SU-DHL-6 (cell line): ENCODE data around the gene ORC3.
"Not testable (repeated sequence)": the region's sequence is repeated elsewhere in the genome, so short reads cannot be mapped to it uniquely, and the experiment has no call there.

ENCODE experiments used
- H2AFZ ChIP-seq: fragments of 200-600 bp; sonication (generic); 2 replicates; pipeline ENCODE4 v1.6.1; 2014; ENCODE audit warnings: low read depth, mild to moderate bottlenecking, moderate library complexity, mixed read lengths, antibody characterized with exemption, low read length; ENCODE audit not compliant: severe bottlenecking
- H3F3A ChIP-seq: fragments of 200-600 bp; shearing (Covaris generic); 2 replicates; pipeline ENCODE4 v1.6.0; 2016; ENCODE audit warnings: antibody characterized with exemption, mild to moderate bottlenecking; ENCODE audit not compliant: insufficient read depth
- H3K27ac ChIP-seq: fragments of 200-600 bp; sonication (generic); 2 replicates; pipeline ENCODE4 v1.5.1; 2016; ENCODE audit warnings: low read depth, mild to moderate bottlenecking, low read length, moderate library complexity, mixed read lengths
- H3K27me3 ChIP-seq: fragments of 200-600 bp; sonication (generic), shearing (Covaris generic); 2 replicates; pipeline ENCODE4 v1.6.0; 2014; ENCODE audit warnings: mild to moderate bottlenecking, low read length
- H3K36me3 ChIP-seq: fragments of 200-600 bp; sonication (generic); 2 replicates; pipeline ENCODE4 v1.6.1; 2014; ENCODE audit warnings: mild to moderate bottlenecking, low read length, mixed read lengths
- H3K4me2 ChIP-seq: fragments of 300-600, 200-600 bp; shearing (Covaris generic), sonication (generic); 2 replicates; pipeline ENCODE4 v1.6.0; 2014; ENCODE audit warnings: low read length, low read depth, mild to moderate bottlenecking; ENCODE audit not compliant: poor library complexity, severe bottlenecking
- H3K4me3 ChIP-seq: fragments of 200-600 bp; sonication (generic); 2 replicates; pipeline ENCODE4 v1.5.1; 2014; ENCODE audit warnings: antibody characterized with exemption, low read length, mild to moderate bottlenecking, mixed read lengths; ENCODE audit not compliant: insufficient read depth, poor library complexity, severe bottlenecking
- H3K79me2 ChIP-seq: fragments of 200-600 bp; sonication (generic); 2 replicates; pipeline ENCODE4 v1.6.1; 2014; ENCODE audit warnings: mild to moderate bottlenecking, low read length, moderate library complexity; ENCODE audit not compliant: insufficient read depth
- H3K9ac ChIP-seq: fragments of 200-600 bp; sonication (generic); 2 replicates; pipeline ENCODE4 v1.7.0; 2014; ENCODE audit warnings: mild to moderate bottlenecking, low read length
- H3K9me2 ChIP-seq: fragments of 200-600 bp; sonication (generic); replicated peaks from 2 replicates; pipeline ENCODE4 v1.6.1; 2014; ENCODE audit warnings: low read length; ENCODE audit not compliant: insufficient read depth
- H3K9me3 ChIP-seq: fragments of 200-600 bp; sonication (generic); 2 replicates; pipeline ENCODE4 v1.6.1; 2014; ENCODE audit warnings: low read length, mixed read lengths; ENCODE audit not compliant: insufficient read depth
- H4K20me1 ChIP-seq: fragments of 200-600 bp; sonication (generic); 2 replicates; pipeline ENCODE4 v1.6.1; 2014; ENCODE audit warnings: low read depth, mild to moderate bottlenecking, antibody characterized with exemption, low read length, moderate library complexity, mixed read lengths
- EZH2phosphoT487 ChIP-seq: fragments of 200-600 bp; sonication (generic), shearing (Covaris generic); conservative IDR thresholded peaks from 2 replicates; pipeline ENCODE4 v1.6.1; 2018; ENCODE audit warnings: mild to moderate bottlenecking, antibody characterized with exemption, low read length, moderate library complexity, mixed read lengths
- TF ChIP-seq, protein P1 (sequence below): fragments of 200-600 bp; sonication (generic); IDR thresholded peaks from one replicate; pipeline ENCODE4 v1.5.1; 2017; ENCODE audit warnings: antibody characterized with exemption, mild to moderate bottlenecking, low read length, moderate library complexity; ENCODE audit not compliant: insufficient read depth, poor library complexity, severe bottlenecking

Gene ORC3

GRCh38 chr6:87701344-87701675, 111.4 kb downstream of the ORC3 start:
- Histone ChIP-seq H3K4me2 (peak overlapping the region; percentile 97), H3K79me2 (peaks cover 57% of the 10 kb centered on the region), H4K20me1 (peaks cover 35% of the 10 kb centered on the region), H3F3A (peaks cover 12% of the 10 kb centered on the region), H3K27me3 (no peaks in the 10 kb centered on the region), H2AFZ (no peak overlapping the region), H3K9me2 (no peaks in the 10 kb centered on the region), H3K27ac (peak overlapping the region; percentile 92), H3K9me3 (no peaks in the 10 kb centered on the region), H3K36me3 (peaks cover 24% of the 10 kb centered on the region), H3K4me3 (peak overlapping the region; percentile 89), H3K9ac (peak overlapping the region; percentile 92)
- TF ChIP-seq, protein P1, sequence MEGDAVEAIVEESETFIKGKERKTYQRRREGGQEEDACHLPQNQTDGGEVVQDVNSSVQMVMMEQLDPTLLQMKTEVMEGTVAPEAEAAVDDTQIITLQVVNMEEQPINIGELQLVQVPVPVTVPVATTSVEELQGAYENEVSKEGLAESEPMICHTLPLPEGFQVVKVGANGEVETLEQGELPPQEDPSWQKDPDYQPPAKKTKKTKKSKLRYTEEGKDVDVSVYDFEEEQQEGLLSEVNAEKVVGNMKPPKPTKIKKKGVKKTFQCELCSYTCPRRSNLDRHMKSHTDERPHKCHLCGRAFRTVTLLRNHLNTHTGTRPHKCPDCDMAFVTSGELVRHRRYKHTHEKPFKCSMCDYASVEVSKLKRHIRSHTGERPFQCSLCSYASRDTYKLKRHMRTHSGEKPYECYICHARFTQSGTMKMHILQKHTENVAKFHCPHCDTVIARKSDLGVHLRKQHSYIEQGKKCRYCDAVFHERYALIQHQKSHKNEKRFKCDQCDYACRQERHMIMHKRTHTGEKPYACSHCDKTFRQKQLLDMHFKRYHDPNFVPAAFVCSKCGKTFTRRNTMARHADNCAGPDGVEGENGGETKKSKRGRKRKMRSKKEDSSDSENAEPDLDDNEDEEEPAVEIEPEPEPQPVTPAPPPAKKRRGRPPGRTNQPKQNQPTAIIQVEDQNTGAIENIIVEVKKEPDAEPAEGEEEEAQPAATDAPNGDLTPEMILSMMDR, result no peak
- no peak for TF ChIP-seq EZH2phosphoT487

DNA sequence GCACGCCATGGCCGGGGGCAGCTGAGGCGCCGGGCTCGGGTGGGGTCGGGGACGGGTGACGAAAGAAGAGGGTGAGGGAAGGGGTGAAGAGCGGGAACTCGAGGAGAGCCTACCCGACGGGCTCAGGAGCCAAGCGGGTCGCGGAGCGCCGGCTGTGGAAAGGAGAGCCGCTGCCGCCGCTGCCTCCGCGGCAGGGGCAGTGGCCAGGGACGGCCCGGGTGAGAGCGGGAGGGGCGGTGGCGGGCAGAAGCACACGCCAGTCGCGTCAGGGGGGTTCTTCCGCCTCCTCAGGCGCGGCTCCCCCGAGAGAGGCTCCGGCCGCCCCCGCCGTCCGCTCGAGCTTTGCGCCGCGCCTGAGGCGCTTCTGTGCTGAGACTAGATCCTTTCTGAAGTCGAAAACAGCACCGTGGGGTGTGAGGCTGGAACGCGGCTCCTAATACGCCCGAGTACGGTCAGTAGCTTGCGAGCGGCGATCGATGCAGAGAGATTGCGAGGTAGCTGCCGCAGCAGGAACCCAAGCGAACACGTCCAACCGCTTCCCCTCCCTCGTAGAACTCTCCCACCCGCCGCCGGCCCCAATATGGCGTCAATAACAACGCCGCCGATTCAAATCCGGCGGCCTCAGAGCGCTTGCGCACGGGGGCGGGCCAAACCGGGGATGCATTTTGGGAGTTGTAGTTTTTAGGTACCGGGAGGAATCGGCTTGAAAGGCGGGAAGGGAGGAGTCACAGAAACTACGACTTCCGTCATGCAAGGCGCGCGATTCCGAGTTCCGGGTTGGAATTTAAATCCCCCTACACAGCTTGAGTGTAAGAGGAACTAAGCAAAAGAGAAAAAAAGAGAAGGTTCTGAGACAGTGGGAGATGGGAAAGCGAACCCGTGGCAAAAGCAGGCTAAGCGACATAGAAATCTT, 112.0 kb downstream of the ORC3 start, which contains the start of gene AKIRIN2:
AKIRIN2 (minus strand) TSS at position 558 of the 913 bp plus-strand sequence; CDS start at position 9, 549 bp downstream.
- H3K36me3 ChIP-seq, result peaks cover 24% of the 10 kb centered on the region
- peak within 1 kb of the TSS; percentile 89 for H3K4me3 ChIP-seq
- peak within 1 kb of the TSS; percentile 37 for H2AFZ ChIP-seq
- peaks cover 12% of the 10 kb centered on the region for H3F3A ChIP-seq
- peak within 1 kb of the TSS; percentile 97 for H3K4me2 ChIP-seq
- peak within 1 kb of the TSS; percentile 92 for H3K27ac ChIP-seq
- peaks cover 34% of the 10 kb centered on the region for H4K20me1 ChIP-seq
- H3K9me3 ChIP-seq, result no peaks in the 10 kb centered on the region
- H3K9me2 ChIP-seq, result no peaks in the 10 kb centered on the region
- TF ChIP-seq EZH2phosphoT487, result no peak
- TF ChIP-seq, protein P1, result no peak
- no peaks in the 10 kb centered on the region for H3K27me3 ChIP-seq
- peaks cover 51% of the 10 kb centered on the region for H3K79me2 ChIP-seq
- H3K9ac ChIP-seq, result peak within 1 kb of the TSS; percentile 92

DNA sequence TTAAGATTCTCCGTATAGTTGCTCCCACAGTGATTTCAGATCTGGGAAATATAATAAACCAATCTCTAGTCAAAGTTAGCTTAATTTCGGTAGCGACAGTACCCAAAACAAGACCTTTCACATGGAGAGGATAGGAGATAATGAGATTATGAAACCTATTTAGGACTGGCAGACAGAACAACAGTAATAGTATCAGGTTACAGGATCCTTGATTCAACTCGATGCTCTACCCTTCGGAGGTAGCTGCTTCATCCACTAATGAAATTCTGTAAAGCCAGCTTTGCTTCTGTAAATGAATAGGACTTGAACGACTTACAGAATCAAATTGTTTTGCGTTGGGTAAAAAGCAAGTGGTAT, 112.6 kb downstream of the ORC3 start:
- TF ChIP-seq, protein P1, result no peak
- no peak for TF ChIP-seq EZH2phosphoT487
- H3K9me3 ChIP-seq, result no peaks in the 10 kb centered on the region
- H3F3A ChIP-seq, result peaks cover 12% of the 10 kb centered on the region
- H3K27ac ChIP-seq, result peak overlapping the region; percentile 40
- peaks cover 20% of the 10 kb centered on the region for H3K36me3 ChIP-seq
- no peaks in the 10 kb centered on the region for H3K27me3 ChIP-seq
- H2AFZ ChIP-seq, result peak overlapping the region; percentile 37
- H3K9me2 ChIP-seq, result no peaks in the 10 kb centered on the region
- H3K9ac ChIP-seq, result peak overlapping the region; percentile 48
- H4K20me1 ChIP-seq, result peaks cover 28% of the 10 kb centered on the region
- H3K4me2 ChIP-seq, result peak overlapping the region; percentile 67
- peaks cover 44% of the 10 kb centered on the region for H3K79me2 ChIP-seq
- peak overlapping the region; percentile 53 for H3K4me3 ChIP-seq

GRCh38 chr6:87703039-87703438, 113.1 kb downstream of the ORC3 start:
- H3K4me3 ChIP-seq, result peak overlapping the region; percentile 53
- H3K27ac ChIP-seq, H3K9me3 ChIP-seq, H3K27me3 ChIP-seq, H3F3A ChIP-seq, H3K9me2 ChIP-seq: not testable (repeated sequence)
- H2AFZ ChIP-seq, result peak overlapping the region; percentile 37
- peaks cover 23% of the 10 kb centered on the region for H4K20me1 ChIP-seq
- peak overlapping the region; percentile 67 for H3K4me2 ChIP-seq
- H3K36me3 ChIP-seq, result peaks cover 15% of the 10 kb centered on the region
- peaks cover 40% of the 10 kb centered on the region for H3K79me2 ChIP-seq
- H3K9ac ChIP-seq, result peak overlapping the region; percentile 48
